CD8-positive, alpha-beta memory T cell (primary cell): ENCODE measurements around the gene AGO4. TPM values are rescaled to one million over a fixed set of nuclear protein-coding genes. Genes with fewer than 3 reads are reported as not detected.
"Not testable (repeated sequence)": the region's sequence is repeated elsewhere in the genome, so short reads cannot be mapped to it uniquely, and the experiment has no call there.

Source experiments
- CTCF ChIA-PET: fragments of 350-600 bp; sonication (Branson Sonifier 250); formaldehyde crosslinking; loops from one replicate; lab custom pipeline; 2021; ENCODE audit warnings: antibody characterized with exemption; lab: Charles Lee
- POLR2A ChIA-PET: fragments of 350-600 bp; sonication (Branson Sonifier 250); formaldehyde crosslinking; loops from one replicate; lab custom pipeline; 2021; ENCODE audit warnings: antibody characterized with exemption; lab: Charles Lee
- DNase-seq, 5 donors: peaks; one replicate each; pipeline versions ENCODE4 v3.0.0 to v3.0.0-alpha.2; 2020 to 2022; ENCODE audit warnings: mixed read lengths in 1 of 5
- H3K27ac ChIP-seq: one replicate; pipeline ENCODE4 v1.7.0; 2013; ENCODE audit warnings: low read depth, mild to moderate bottlenecking, low read length, moderate library complexity
- H3K27me3 ChIP-seq: 2 replicates; pipeline ENCODE4 v1.7.0; 2013; ENCODE audit warnings: low read length, mild to moderate bottlenecking; ENCODE audit not compliant: insufficient read depth, poor library complexity, severe bottlenecking
- H3K36me3 ChIP-seq: 2 replicates; pipeline ENCODE4 v1.7.0; 2013; ENCODE audit warnings: mild to moderate bottlenecking, low read length, moderate library complexity; ENCODE audit not compliant: insufficient read depth
- H3K4me1 ChIP-seq: 2 replicates; pipeline ENCODE4 v1.7.0; 2013; ENCODE audit warnings: mild to moderate bottlenecking, low read length, moderate library complexity; ENCODE audit not compliant: insufficient read depth
- H3K4me3 ChIP-seq: 2 replicates; pipeline ENCODE4 v1.7.0; 2013; ENCODE audit warnings: mild to moderate bottlenecking, low read length
- H3K9me3 ChIP-seq: 2 replicates; pipeline ENCODE4 v1.7.0; 2013; ENCODE audit warnings: mild to moderate bottlenecking, low read length
- H3K27ac Mint-ChIP-seq, 8 donors: one replicate each; pipeline ENCODE4 v1.8.0; 2020 to 2021; ENCODE audit warnings: mixed read lengths in 8 of 8, mild to moderate bottlenecking in 6 of 8, inconsistent platforms in 3 of 8, moderate library complexity in 3 of 8
- H3K27me3 Mint-ChIP-seq, 2 donors: one replicate each; pipeline ENCODE4 v1.8.0; 2020 to 2021; ENCODE audit warnings: mixed read lengths in 2 of 2, mild to moderate bottlenecking in 1 of 2, moderate library complexity in 1 of 2
- H3K36me3 Mint-ChIP-seq, 3 donors: one replicate each; pipeline ENCODE4 v1.8.0; 2020 to 2021; ENCODE audit warnings: mixed read lengths in 3 of 3, inconsistent platforms in 1 of 3, mild to moderate bottlenecking in 1 of 3
- H3K4me1 Mint-ChIP-seq, 3 donors: one replicate each; pipeline ENCODE4 v1.8.0; 2020 to 2021; ENCODE audit warnings: mixed read lengths in 3 of 3, inconsistent platforms in 1 of 3, mild to moderate bottlenecking in 1 of 3
- H3K4me3 Mint-ChIP-seq, 7 donors: one replicate each; pipeline ENCODE4 v1.8.0; 2020 to 2021; ENCODE audit warnings: mixed read lengths in 7 of 7, mild to moderate bottlenecking in 6 of 7, moderate library complexity in 4 of 7, inconsistent platforms in 2 of 7
- H3K9me3 Mint-ChIP-seq, 5 donors: one replicate each; pipeline ENCODE4 v1.8.0; 2020 to 2022; ENCODE audit warnings: mixed read lengths in 5 of 5, mild to moderate bottlenecking in 3 of 5, moderate library complexity in 2 of 5, inconsistent platforms in 1 of 5
- polyA plus RNA-seq: library from polyadenylated mRNA; unstranded; fragments of 300-500 nt; fragmentation: Illumina TruSeq; gene quantifications from one replicate; pipeline ENCODE4 v1.2.3, GENCODE V29; 2021
- total RNA-seq, 2 experiments: library from RNA; stranded (reverse); gene quantifications; one replicate each; pipeline ENCODE4 v1.2.3, GENCODE V29; 2021

Gene AGO4
- total and polyA plus RNA-seq, 3 experiments from 2014 or later, result 8.3 to 14.6 (median 9.1) TPM

GRCh38 chr1:35884934-35885333 is 77.1 kb downstream of the AGO4 start:
- ChIA-PET CTCF (no interaction called here), POLR2A (no interaction called here)
- no peaks in the 10 kb centered on the region for H3K9me3 ChIP-seq
- no peak overlapping the region for H3K27ac ChIP-seq
- H3K9me3 Mint-ChIP-seq, result no peaks in the 10 kb centered on the region
- H3K4me1 Mint-ChIP-seq, result peaks cover 50 to 56% (median 55%) of the 10 kb centered on the region in 3 donors
- H3K27me3 Mint-ChIP-seq, result peaks cover 0 to under 1% of the 10 kb centered on the region in 2 donors
- peaks cover 45% of the 10 kb centered on the region for H3K4me1 ChIP-seq
- H3K27ac Mint-ChIP-seq, result peak overlapping the region in 4 of 8 donors; percentile 51 to 81 (median 76)
- no peak for DNase-seq
- H3K27me3 ChIP-seq, result no peaks in the 10 kb centered on the region
- no peak overlapping the region for H3K4me3 ChIP-seq
- peak overlapping the region; percentile 56 to 95 (median 87) for H3K4me3 Mint-ChIP-seq
- peaks cover 4 to 20% (median 6%) of the 10 kb centered on the region in 3 donors for H3K36me3 Mint-ChIP-seq
- no peaks in the 10 kb centered on the region for H3K36me3 ChIP-seq

- Histone ChIP-seq H3K9me3 (no peaks in the 10 kb centered on the region), H3K4me3 (no peak overlapping the region), H3K27ac (no peak overlapping the region), H3K4me1 (peaks cover 45% of the 10 kb centered on the region), H3K36me3 (no peaks in the 10 kb centered on the region), H3K27me3 (no peaks in the 10 kb centered on the region)
- no peaks in the 10 kb centered on the region for H3K27me3 Mint-ChIP-seq
- no peaks in the 10 kb centered on the region for H3K9me3 Mint-ChIP-seq
- POLR2A ChIA-PET, result no interaction called here
- peak overlapping the region in 1 of 7 donors; percentile 90 for H3K4me3 Mint-ChIP-seq
- peaks cover 50 to 56% (median 55%) of the 10 kb centered on the region in 3 donors for H3K4me1 Mint-ChIP-seq
- DNase-seq, result no peak
- peaks cover 6 to 30% (median 11%) of the 10 kb centered on the region in 3 donors for H3K36me3 Mint-ChIP-seq
- H3K27ac Mint-ChIP-seq, result peak overlapping the region in 7 of 8 donors; percentile 13 to 87 (median 51)
- CTCF ChIA-PET, result no interaction called here
These were observed 78.2 kb downstream of the AGO4 start for GRCh38 chr1:35885961-35886558.

- peaks cover 6 to 33% (median 12%) of the 10 kb centered on the region in 3 donors for H3K36me3 Mint-ChIP-seq
- H3K4me3 ChIP-seq, result no peak overlapping the region
- DNase-seq, result no peak
- H3K27ac ChIP-seq, result peak overlapping the region; percentile 7
- H3K9me3 Mint-ChIP-seq, result no peaks in the 10 kb centered on the region
- H3K4me1 ChIP-seq, result peaks cover 45% of the 10 kb centered on the region
- no peaks in the 10 kb centered on the region for H3K27me3 ChIP-seq
- CTCF ChIA-PET, result no interaction called here
- H3K4me3 Mint-ChIP-seq, result peak overlapping the region in 1 of 7 donors; percentile 65
- no peaks in the 10 kb centered on the region for H3K9me3 ChIP-seq
- POLR2A ChIA-PET, result no interaction called here
- H3K36me3 ChIP-seq, result no peaks in the 10 kb centered on the region
- H3K27me3 Mint-ChIP-seq, result no peaks in the 10 kb centered on the region
- peaks cover 47 to 55% (median 52%) of the 10 kb centered on the region in 3 donors for H3K4me1 Mint-ChIP-seq
- peak overlapping the region in 7 of 8 donors; percentile 13 to 87 (median 54) for H3K27ac Mint-ChIP-seq
These were observed 79.0 kb downstream of the AGO4 start for GRCh38 chr1:35886577-35887431.

- ChIA-PET CTCF (no interaction called here), POLR2A (interaction anchor here (0.7 kb wide), 1 partner anchor 15 kb away, joined by 6 read pairs; no protein-coding TSS in a partner anchor)
- peaks cover 41 to 48% (median 45%) of the 10 kb centered on the region in 3 donors for H3K4me1 Mint-ChIP-seq
- DNase-seq, result no peak
- peak overlapping the region in 7 of 8 donors; percentile 6 to 89 (median 72) for H3K27ac Mint-ChIP-seq
- Histone ChIP-seq H3K9me3 (no peaks in the 10 kb centered on the region), H3K4me1 (peaks cover 42% of the 10 kb centered on the region), H3K27ac (peak overlapping the region; percentile 7), H3K36me3 (peaks cover 2% of the 10 kb centered on the region), H3K4me3 (no peak overlapping the region), H3K27me3 (no peaks in the 10 kb centered on the region)
- no peaks in the 10 kb centered on the region for H3K9me3 Mint-ChIP-seq
- H3K4me3 Mint-ChIP-seq, result peak overlapping the region in 1 of 7 donors; percentile 65
- no peaks in the 10 kb centered on the region for H3K27me3 Mint-ChIP-seq
- H3K36me3 Mint-ChIP-seq, result peaks cover 6 to 41% (median 15%) of the 10 kb centered on the region in 3 donors
These were observed 79.7 kb downstream of the AGO4 start for GRCh38 chr1:35887508-35887907.

- no peaks in the 10 kb centered on the region for H3K9me3 Mint-ChIP-seq
- H3K4me3 Mint-ChIP-seq, result peak overlapping the region in 1 of 7 donors; percentile 65
- H3K27me3 ChIP-seq, result no peaks in the 10 kb centered on the region
- H3K4me3 ChIP-seq, result no peak overlapping the region
- H3K4me1 Mint-ChIP-seq, result peaks cover 38 to 44% (median 42%) of the 10 kb centered on the region in 3 donors
- no peaks in the 10 kb centered on the region for H3K9me3 ChIP-seq
- peaks cover 10% of the 10 kb centered on the region for H3K36me3 ChIP-seq
- DNase-seq, result no peak
- peaks cover 39% of the 10 kb centered on the region for H3K4me1 ChIP-seq
- H3K27me3 Mint-ChIP-seq, result no peaks in the 10 kb centered on the region
- H3K36me3 Mint-ChIP-seq, result peaks cover 6 to 47% (median 15%) of the 10 kb centered on the region in 3 donors
- CTCF ChIA-PET, result no interaction called here
- POLR2A ChIA-PET, result no interaction called here
- H3K27ac ChIP-seq, result no peak overlapping the region
- H3K27ac Mint-ChIP-seq, result peak overlapping the region in 1 of 8 donors; percentile 32
These were observed 80.4 kb downstream of the AGO4 start for GRCh38 chr1:35888255-35888654.

- Histone ChIP-seq H3K36me3 (peaks cover 17% of the 10 kb centered on the region), H3K4me1 (peaks cover 34% of the 10 kb centered on the region)
- H3K27me3 ChIP-seq, H3K4me3 ChIP-seq, H3K9me3 Mint-ChIP-seq, DNase-seq, CTCF ChIA-PET, H3K27ac ChIP-seq, H3K27me3 Mint-ChIP-seq, H3K9me3 ChIP-seq, POLR2A ChIA-PET, H3K4me3 Mint-ChIP-seq: not testable (repeated sequence)
- Mint-ChIP-seq H3K36me3 (peaks cover 6 to 50% (median 15%) of the 10 kb centered on the region in 3 donors), H3K27ac (peak overlapping the region in 1 of 8 donors; percentile 32), H3K4me1 (peaks cover 35 to 41% (median 40%) of the 10 kb centered on the region in 3 donors)
These were observed 81.2 kb downstream of the AGO4 start for GRCh38 chr1:35888981-35889380.

GRCh38 chr1:35893051-35893879 is 85.4 kb downstream of the AGO4 start:
- Histone ChIP-seq H3K27ac (no peak overlapping the region), H3K4me1 (no peaks in the 10 kb centered on the region), H3K27me3 (no peaks in the 10 kb centered on the region), H3K36me3 (peaks cover 24% of the 10 kb centered on the region), H3K4me3 (no peak overlapping the region), H3K9me3 (no peaks in the 10 kb centered on the region)
- Mint-ChIP-seq H3K9me3 (no peaks in the 10 kb centered on the region), H3K4me1 (peaks cover 0 to 5% (median 2%) of the 10 kb centered on the region in 3 donors), H3K36me3 (peaks cover 6 to 86% (median 29%) of the 10 kb centered on the region in 3 donors), H3K27ac (peak overlapping the region in 1 of 8 donors; percentile 87), H3K27me3 (peaks cover 0 to 1% of the 10 kb centered on the region in 2 donors), H3K4me3 (no peak overlapping the region)
- POLR2A ChIA-PET, result no interaction called here
- CTCF ChIA-PET, result no interaction called here
- no peak for DNase-seq
